Adrenal gland (tissue), 12 donors: ENCODE data around the gene TNFRSF14. TPM values are rescaled to one million over a fixed set of nuclear protein-coding genes. Genes with fewer than 3 reads are reported as not detected.
A peak's percentile ranks its signal among the peaks of the same experiment; 100 is the strongest.

Source experiments
- DNase-seq, 7 donors: peaks; one replicate each; pipeline ENCODE4 v3.0.0-alpha.2; 2019 to 2020
- H3K27ac ChIP-seq, 5 donors: fragments of 200-600 bp; sonication (generic) in 4 of 5; 1 replicate in 3 of 5; 2 replicates in 2 of 5; pipeline versions ENCODE4 v1.5.1 to v1.8.0; 2016 to 2020; ENCODE audit warnings: mild to moderate bottlenecking in 1 of 5
- H3K27me3 ChIP-seq: fragments of 200-600 bp; 2 replicates; pipeline ENCODE4 v1.8.0; 2021
- H3K36me3 ChIP-seq, 2 donors: fragments of 200-600 bp; replicated peaks in 1 of 2; 1 replicate in 1 of 2; 2 replicates in 1 of 2; pipeline versions ENCODE4 v1.5.1 to v1.8.0; 2018 to 2022
- H3K4me1 ChIP-seq, 2 donors: fragments of 200-600 bp; replicated peaks in 1 of 2; 1 replicate in 1 of 2; 2 replicates in 1 of 2; pipeline versions ENCODE4 v1.5.1 to v1.8.0; 2018 to 2021
- H3K4me3 ChIP-seq, 4 donors: fragments of 200-600 bp; sonication (generic) in 3 of 4; one replicate each; pipeline ENCODE4 v1.5.1; 2016 to 2018
- H3K9me3 ChIP-seq, 3 donors: fragments of 200-600 bp; sonication (generic) in 1 of 3; replicated peaks in 1 of 3; 1 replicate in 2 of 3; 2 replicates in 1 of 3; pipeline versions ENCODE4 v1.5.1 to v1.8.0; 2016 to 2021
- CTCF ChIP-seq, 6 experiments: fragments of 450-650 bp in 4 of 6; fragments of 200-600 bp in 2 of 6; sonication (generic) in 1 of 6; IDR thresholded peaks; 1 replicate in 5 of 6; 2 replicates in 1 of 6; pipeline versions ENCODE4 v1.5.1 to v1.8.0; 2016 to 2021; ENCODE audit warnings: antibody characterized with exemption in 6 of 6, mild to moderate bottlenecking in 2 of 6, moderate library complexity in 1 of 6
- POLR2A ChIP-seq, 2 donors: fragments of 450-650 bp; IDR thresholded peaks; one replicate each; pipeline ENCODE4 v1.6.1; 2017; ENCODE audit warnings: antibody characterized with exemption in 2 of 2, mild to moderate bottlenecking in 2 of 2, moderate library complexity in 1 of 2
- WGBS, 4 donors: extraction: QIAGEN DNeasy Blood & Tissue Kit in 2 of 4; methylation state at CpG; one replicate each; pipeline versions ENCODE4 v1.1.5 to v1.1.7; 2013 to 2017; 5-methylcytosine and 5-hydroxymethylcytosine counted together
- intact Hi-C, 2 donors: fragments of 100-400 bp; cut with DNase I; formaldehyde crosslinking; loops; one replicate each; pipeline versions ENCODE4 v1.14.1 to v1.15.0; 2022 to 2023
- polyA plus RNA-seq, 3 donors: library from polyadenylated mRNA; stranded (reverse); fragments of 200-250 nt in 2 of 3; fragments of 350-450 nt in 1 of 3; fragmentation: Illumina TruSeq in 1 of 3; extraction: RNeasy Lipid Tissue Mini Kit (QIAGEN cat#74804) in 1 of 3; gene quantifications; one replicate each; pipeline ENCODE4 v1.2.3, GENCODE V29; 2013 to 2014
- total RNA-seq, 9 donors: library from RNA; depleted of rRNA in 4 of 9; stranded (reverse); fragments of >200 nt in 4 of 9; fragments of 120-200 nt in 1 of 9; fragmentation: NEBNext Ultra II Directional in 1 of 9; extraction: Animal tissue kit (Norgen Biotek cat#: 25700) in 1 of 9; gene quantifications; one replicate each; pipeline versions ENCODE4 v1.1.0 to v1.2.4, GENCODE V29; 2013 to 2023
- donor health status: healthy with polysubstance abuse.
- donor health status: Bipolar disorder and iron deficiency.
- donor health status: DM: yes; HTN: yes; CAD: no.
- donor health status: DM: no; HTN: no; CAD: no.
- donor health status: DM: no; HTN: no; CAD: no.
- donor health status: DM: yes; HTN: yes; CAD: no.

Gene TNFRSF14
- total and polyA plus RNA-seq, 12 donors, result 7.0 to 554 (median 116) TPM

- TF ChIP-seq CTCF (IDR thresholded peaks at IDR 0.05) (no peak), POLR2A (IDR thresholded peaks at IDR 0.05) (no peak)
- peak in 1 of 7 donors; percentile 17 for DNase-seq
- H3K27me3 ChIP-seq, result no peaks in the 10 kb centered on the region
- no peak overlapping the region for H3K27ac ChIP-seq
- intact Hi-C loops, result no loop called here
- H3K4me1 ChIP-seq, result peaks cover 17 to 25% of the 10 kb centered on the region in 2 donors
- WGBS, 4 donors, result 80 to 89% (median 87%) methylated on average over 5 to 19 of the region's 19 CpGs
- no peaks in the 10 kb centered on the region for H3K9me3 ChIP-seq
- no peaks in the 10 kb centered on the region for H3K36me3 ChIP-seq
- H3K4me3 ChIP-seq, result no peak overlapping the region
Observed at GRCh38 chr1:2587860-2588571, 31.8 kb downstream of the TNFRSF14 start.

GRCh38 chr1:2588661-2589430 is 32.7 kb downstream of the TNFRSF14 start:
- Histone ChIP-seq H3K4me1 (peaks cover 22 to 31% of the 10 kb centered on the region in 2 donors), H3K27ac (no peak overlapping the region), H3K36me3 (no peaks in the 10 kb centered on the region), H3K9me3 (no peaks in the 10 kb centered on the region), H3K4me3 (no peak overlapping the region), H3K27me3 (no peaks in the 10 kb centered on the region)
- DNase-seq, result no peak
- TF ChIP-seq POLR2A (IDR thresholded peaks at IDR 0.05) (no peak), CTCF (IDR thresholded peaks at IDR 0.05) (no peak)
- intact Hi-C loops, result no loop called here
- WGBS, 4 donors, result 91 to 100% (median 94%) methylated on average over 4 to 23 of the region's 23 CpGs

GRCh38 chr1:2589431-2590232 is 33.5 kb downstream of the TNFRSF14 start:
- no peaks in the 10 kb centered on the region for H3K27me3 ChIP-seq
- H3K36me3 ChIP-seq, result no peaks in the 10 kb centered on the region
- peaks cover 22 to 35% of the 10 kb centered on the region in 2 donors for H3K4me1 ChIP-seq
- no peaks in the 10 kb centered on the region for H3K9me3 ChIP-seq
- intact Hi-C loops, result loop anchor here in 1 of 2 donors (5.0 kb wide), 1 partner anchor 48 kb away; no protein-coding TSS in a partner anchor
- TF ChIP-seq POLR2A (IDR thresholded peaks at IDR 0.05) (no peak), CTCF (IDR thresholded peaks at IDR 0.05) (no peak)
- 94 to 95% (median 95%) methylated on average over 5 to 25 of the region's 25 CpGs for WGBS, 4 donors
- H3K4me3 ChIP-seq, result no peak overlapping the region
- no peak overlapping the region for H3K27ac ChIP-seq
- DNase-seq, result peak in 1 of 7 donors; percentile 13
